ENCODE data around the gene MTCH1. TPM values are rescaled to one million over a fixed set of nuclear protein-coding genes. Genes with fewer than 3 reads are reported as not detected.
A peak's percentile ranks its signal among the peaks of the same experiment; 100 is the strongest.

The MTCH1 gene
- total and polyA plus RNA-seq, 9 of the 15 experiments (the other 6 are each of a cell fraction or from before 2014, with no cell fraction given) = 7.9 to 161 (median 118) TPM

DNA sequence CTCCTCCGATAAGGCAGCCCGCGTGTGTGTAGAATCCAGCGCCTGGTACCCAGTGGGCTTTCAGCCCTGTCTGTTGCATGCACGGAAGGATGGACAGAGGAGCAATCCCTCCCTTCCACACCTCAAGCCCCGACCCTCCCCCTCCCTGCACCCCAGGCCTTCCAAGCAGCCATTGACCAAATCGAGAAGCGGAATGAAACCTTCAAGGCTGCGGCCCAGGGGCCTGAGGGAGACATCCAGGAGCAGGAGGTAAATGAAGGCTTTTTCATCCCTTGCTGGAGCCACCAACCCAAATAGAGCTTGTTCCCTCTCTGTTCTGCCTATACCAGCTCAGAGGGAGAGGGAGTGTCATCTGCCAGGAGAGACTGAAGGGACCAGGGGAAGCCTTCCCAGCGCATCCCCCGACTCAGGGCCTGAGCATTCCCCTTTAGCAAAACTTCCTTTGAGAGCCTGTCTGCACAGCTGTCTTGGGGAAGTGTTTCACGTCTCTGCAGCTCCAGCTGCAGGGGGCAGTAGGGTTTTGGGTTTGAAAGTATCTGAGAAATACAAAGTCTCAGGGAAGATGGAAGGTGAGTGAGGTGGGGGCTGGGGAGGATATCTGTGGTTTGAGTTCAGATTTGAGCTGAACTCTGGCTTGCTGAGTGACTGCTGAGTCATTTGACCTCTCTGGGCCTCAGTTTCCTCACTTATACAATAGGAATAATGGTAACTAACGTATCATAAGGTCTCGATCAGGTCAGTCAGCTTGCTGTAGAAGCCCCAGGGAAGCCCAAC lies 35.5 kb upstream of the MTCH1 start (continued):
- TF ChIP-seq GABPA (tag; conservative IDR thresholded peaks at IDR 0.05; ENCODE audit: low read depth) = no peak
- TF ChIP-seq ZBTB7A (IDR thresholded peaks at IDR 0.05; ENCODE audit: borderline replicate concordance, control insufficient read depth, low read depth, low read length) = no peak
- peak; percentile 95 for TF ChIP-seq SMC3 (conservative IDR thresholded peaks at IDR 0.05; ENCODE audit: insufficient read depth, low read depth, low read length)
- peak; percentile 99 for TF ChIP-seq KDM1A (IDR thresholded peaks at IDR 0.05)
- TF ChIP-seq TGIF2 (CRISPR knock-in tag; IDR thresholded peaks at IDR 0.05) = no peak
- TF ChIP-seq COPS2 (conservative IDR thresholded peaks at IDR 0.05) = no peak
- TF ChIP-seq THRAP3 (IDR thresholded peaks at IDR 0.05; ENCODE audit: borderline replicate concordance) = no peak
- TF ChIP-seq EP300 (IDR thresholded peaks at IDR 0.05; ENCODE audit: low read length) = 0 out of 2 replicates have a peak, but pooled peaks have one; percentile 49
- no peak for TF ChIP-seq HINFP (tag; conservative IDR thresholded peaks at IDR 0.05; ENCODE audit: low read depth)
- TF ChIP-seq E2F6 (IDR thresholded peaks at IDR 0.05; ENCODE audit: borderline replicate concordance in 1 of 2, extremely low read depth in 1 of 2, insufficient read depth in 1 of 2, insufficient read length in 1 of 2, low read depth in 1 of 2, low read length in 1 of 2, poor library complexity in 1 of 2, severe bottlenecking in 1 of 2) = no peak
- TF ChIP-seq DEAF1 (CRISPR knock-in tag; IDR thresholded peaks at IDR 0.05) = peak; percentile 87
- no peak for TF ChIP-seq MTF1 (CRISPR knock-in tag; IDR thresholded peaks at IDR 0.05; ENCODE audit: borderline replicate concordance)
- TF ChIP-seq TCF3 (CRISPR knock-in tag; IDR thresholded peaks at IDR 0.05) = peak; percentile 36; the same call in 1 of the 2 replicates
- TF ChIP-seq TRIM24 (IDR thresholded peaks at IDR 0.05) = no peak; a peak in 1 of 4 replicates
- TF ChIP-seq ZNF140 (CRISPR knock-in tag; IDR thresholded peaks at IDR 0.05) = no peak
- peak; percentile 64; the same call in 1 of the 2 replicates for TF ChIP-seq XRCC5 (IDR thresholded peaks at IDR 0.05; ENCODE audit: low read depth, low read length)
- TF ChIP-seq L3MBTL2 (IDR thresholded peaks at IDR 0.05) = 0 out of 2 replicates have a peak, but pooled peaks have one; percentile 19
- no peak for TF ChIP-seq GTF3C2 (IDR thresholded peaks at IDR 0.05; ENCODE audit: borderline replicate concordance, extremely low read depth, insufficient read length)
